WERI-Rb-1 (cell line): ENCODE results near the gene ATG14.
"Not testable (repeated sequence)": the region's sequence is repeated elsewhere in the genome, so short reads cannot be mapped to it uniquely, and the experiment has no call there.

ENCODE experiments used
- DNase-seq: peaks from one replicate; pipeline ENCODE4 v3.0.0-alpha.2; 2020
- H3K27ac ChIP-seq: fragments of 250-450 bp; sonication (Bioruptor Pico); 2 replicates; pipeline ENCODE4 v1.5.1; 2020; ENCODE audit warnings: mild to moderate bottlenecking, moderate library complexity
- H3K27me3 ChIP-seq: fragments of 250-450 bp; sonication (Bioruptor Pico); 2 replicates; pipeline ENCODE4 v1.5.1; 2021; ENCODE audit warnings: mild to moderate bottlenecking, low read depth, moderate library complexity; ENCODE audit not compliant: insufficient read depth, severe bottlenecking
- H3K36me3 ChIP-seq: fragments of 250-450 bp; sonication (Bioruptor Pico); 2 replicates; pipeline ENCODE4 v1.5.1; 2020; ENCODE audit warnings: mild to moderate bottlenecking, moderate library complexity
- H3K4me3 ChIP-seq: 2 replicates; pipeline ENCODE4 v1.5.1; 2011; ENCODE audit warnings: low read depth, mild to moderate bottlenecking, control low read depth, low read length
- H3K9me3 ChIP-seq: fragments of 250-450 bp; sonication (Bioruptor Pico); 2 replicates; pipeline ENCODE4 v1.5.1; 2021; ENCODE audit warnings: mild to moderate bottlenecking, moderate library complexity; ENCODE audit not compliant: severe bottlenecking
- CTCF ChIP-seq: IDR thresholded peaks from 2 replicates; pipeline ENCODE4 v1.5.1; 2011; ENCODE audit warnings: low read depth, mild to moderate bottlenecking, control low read depth, inconsistent platforms, low read length

The ATG14 gene

GRCh38 chr14:55348766-55349453 lies 62.7 kb downstream of the ATG14 start:
- TF ChIP-seq CTCF: no peak
- no peak overlapping the region for H3K4me3 ChIP-seq
- H3K36me3 ChIP-seq: peaks cover 22% of the 10 kb centered on the region
- DNase-seq: no peak
- no peaks in the 10 kb centered on the region for H3K27me3 ChIP-seq
- no peaks in the 10 kb centered on the region for H3K9me3 ChIP-seq
- no peak overlapping the region for H3K27ac ChIP-seq

GRCh38 chr14:55347748-55348147 lies 63.9 kb downstream of the ATG14 start:
- H3K36me3 ChIP-seq: peaks cover 20% of the 10 kb centered on the region
- no peak overlapping the region for H3K4me3 ChIP-seq
- no peaks in the 10 kb centered on the region for H3K9me3 ChIP-seq
- no peak for TF ChIP-seq CTCF
- no peak overlapping the region for H3K27ac ChIP-seq
- H3K27me3 ChIP-seq: no peaks in the 10 kb centered on the region
- no peak for DNase-seq

GRCh38 chr14:55347040-55347439 lies 64.6 kb downstream of the ATG14 start:
- no peak overlapping the region for H3K4me3 ChIP-seq
- no peaks in the 10 kb centered on the region for H3K9me3 ChIP-seq
- H3K27me3 ChIP-seq: no peaks in the 10 kb centered on the region
- no peak overlapping the region for H3K27ac ChIP-seq
- no peak for TF ChIP-seq CTCF
- H3K36me3 ChIP-seq: peaks cover 15% of the 10 kb centered on the region
- no peak for DNase-seq

GRCh38 chr14:55344582-55345163 lies 67.0 kb downstream of the ATG14 start:
- not testable (repeated sequence) for H3K27ac ChIP-seq, H3K36me3 ChIP-seq, DNase-seq, H3K9me3 ChIP-seq, H3K4me3 ChIP-seq, H3K27me3 ChIP-seq

GRCh38 chr14:55341781-55342180 lies 69.8 kb downstream of the ATG14 start:
- no peaks in the 10 kb centered on the region for H3K36me3 ChIP-seq
- H3K4me3 ChIP-seq: no peak overlapping the region
- DNase-seq: no peak
- H3K9me3 ChIP-seq: no peaks in the 10 kb centered on the region
- no peaks in the 10 kb centered on the region for H3K27me3 ChIP-seq
- TF ChIP-seq CTCF: no peak
- no peak overlapping the region for H3K27ac ChIP-seq

GRCh38 chr14:55340482-55340881 lies 71.1 kb downstream of the ATG14 start:
- Histone ChIP-seq H3K36me3 (no peaks in the 10 kb centered on the region), H3K9me3 (no peaks in the 10 kb centered on the region), H3K27ac (no peak overlapping the region), H3K4me3 (no peak overlapping the region), H3K27me3 (no peaks in the 10 kb centered on the region)
- no peak for TF ChIP-seq CTCF
- DNase-seq: no peak
